ENCODE data around the gene VIPR2. TPM values are rescaled to one million over a fixed set of nuclear protein-coding genes. Genes with fewer than 3 reads are reported as not detected.
"Not testable (repeated sequence)": the region's sequence is repeated elsewhere in the genome, so short reads cannot be mapped to it uniquely, and the experiment has no call there.

VIPR2 gene
- total RNA-seq, 2 experiments from 2014 or later = 0.83 to 1.7 TPM

DNA sequence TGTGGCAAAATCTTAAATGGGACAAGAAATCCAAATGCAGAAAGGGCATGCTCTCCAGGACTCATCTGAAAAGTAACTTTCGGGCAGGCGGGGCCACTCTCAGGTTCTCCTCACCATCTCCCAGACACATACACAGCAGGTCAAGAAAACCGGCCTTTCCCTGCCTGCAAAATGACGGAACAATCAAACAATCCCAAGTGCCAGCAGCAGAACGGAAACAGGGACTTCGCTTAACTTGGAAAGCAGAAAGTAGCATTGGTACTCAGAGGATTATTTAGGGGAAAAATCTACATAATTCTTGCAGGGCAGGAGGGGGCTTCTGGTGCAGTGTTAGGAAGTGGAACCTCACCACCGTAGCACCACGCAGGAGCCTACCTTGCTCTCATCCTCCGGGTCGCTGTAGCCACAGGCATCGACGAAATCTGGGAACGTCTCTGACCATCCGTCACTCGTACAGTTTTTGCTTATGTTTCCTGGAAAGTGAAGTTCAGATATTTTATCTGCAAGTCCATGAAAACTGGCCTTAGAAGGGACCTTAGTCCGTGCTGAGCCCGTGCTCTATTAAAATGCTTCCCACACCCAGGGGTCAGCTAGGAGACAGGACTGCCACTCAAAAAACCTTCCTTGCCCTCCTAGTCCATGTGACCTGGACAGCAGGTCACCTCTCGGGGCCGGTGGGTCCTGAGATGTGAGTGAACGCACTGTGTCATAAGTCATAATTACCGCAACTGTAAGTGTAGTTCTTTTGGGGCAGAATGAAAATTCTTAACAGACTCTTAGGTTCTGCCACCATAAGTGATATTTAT lies 41.1 kb downstream of the VIPR2 start:
- H3K4me3 Mint-ChIP-seq = no peak overlapping the region
- H3K9me3 Mint-ChIP-seq = peaks cover 2% of the 10 kb centered on the region
- intact Hi-C loops (cut with micrococcal nuclease) = no loop called here
- CTCF ChIA-PET = no interaction called here
- no peak for DNase-seq
- H3K4me1 Mint-ChIP-seq (ENCODE audit: low read depth) = no peaks in the 10 kb centered on the region
- H3K36me3 Mint-ChIP-seq (ENCODE audit: low read depth) = no peaks in the 10 kb centered on the region
- H3K27me3 Mint-ChIP-seq (ENCODE audit: low read depth) = no peaks in the 10 kb centered on the region
- H3K27ac Mint-ChIP-seq = no peak overlapping the region

DNA sequence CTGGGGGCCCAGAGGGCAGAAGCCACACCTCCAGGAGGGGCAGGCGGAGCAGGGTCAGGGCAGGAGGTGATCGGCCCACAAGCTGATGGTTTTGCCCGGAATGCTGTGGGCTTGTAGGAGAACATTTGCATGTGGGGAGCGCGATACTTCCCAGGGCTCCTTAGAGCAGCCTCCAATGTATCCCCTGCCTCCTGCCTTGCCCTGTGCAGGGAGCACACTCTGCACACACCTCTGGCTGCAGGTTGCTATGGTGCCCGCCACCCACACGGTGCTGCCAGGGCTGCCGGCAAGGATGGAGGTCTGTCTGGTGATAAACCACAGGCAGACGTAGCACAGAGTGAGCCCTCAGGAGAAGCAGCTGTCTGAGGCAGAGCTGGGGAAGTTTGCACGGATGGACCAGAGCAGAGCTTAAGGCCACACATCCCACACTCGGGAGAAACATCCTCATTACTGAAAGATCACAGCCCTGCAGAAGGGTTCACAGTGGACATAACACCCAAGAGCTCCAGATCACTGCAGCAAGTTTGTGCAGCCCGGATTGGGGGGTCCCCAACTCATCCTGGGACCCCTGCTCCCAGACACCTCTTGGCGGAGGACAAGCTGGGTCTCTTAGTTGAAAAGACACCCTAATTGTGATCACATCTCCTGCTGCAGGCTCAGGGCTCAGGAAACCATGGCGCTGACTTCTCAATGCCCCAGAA lies 41.8 kb downstream of the VIPR2 start:
- H3K27ac Mint-ChIP-seq = no peak overlapping the region
- CTCF ChIA-PET = interaction anchor here (0.6 kb wide), 1 partner anchor 20 kb away, joined by 6 read pairs; no protein-coding TSS in a partner anchor

DNA sequence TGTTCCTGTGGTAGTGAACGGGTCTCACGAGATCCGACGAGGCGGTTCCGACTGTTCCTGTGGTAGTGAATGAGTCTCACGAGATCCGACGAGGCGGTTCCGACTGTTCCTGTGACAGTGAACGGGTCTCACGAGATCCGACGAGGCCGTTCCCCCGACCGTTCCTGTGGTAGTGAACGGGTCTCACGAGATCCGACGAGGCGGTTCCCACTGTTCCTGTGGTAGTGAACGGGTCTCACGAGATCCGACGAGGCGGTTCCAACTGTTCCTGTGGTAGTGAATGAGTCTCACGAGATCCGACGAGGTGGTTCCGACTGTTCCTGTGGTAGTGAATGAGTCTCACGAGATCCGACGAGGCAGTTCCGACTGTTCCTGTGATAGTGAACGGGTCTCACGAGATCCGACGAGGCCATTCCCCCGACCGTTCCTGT lies 43.0 kb downstream of the VIPR2 start:
- H3K4me3 Mint-ChIP-seq; H3K4me1 Mint-ChIP-seq (ENCODE audit: low read depth); H3K27me3 Mint-ChIP-seq (ENCODE audit: low read depth); intact Hi-C loops (cut with micrococcal nuclease); H3K36me3 Mint-ChIP-seq (ENCODE audit: low read depth); DNase-seq; CTCF ChIA-PET; H3K9me3 Mint-ChIP-seq; H3K27ac Mint-ChIP-seq: not testable (repeated sequence)

More for the DNA sequence above, 41.8 kb downstream of the VIPR2 start:
- Mint-ChIP-seq H3K36me3 (ENCODE audit: low read depth) (no peaks in the 10 kb centered on the region), H3K4me3 (no peak overlapping the region), H3K27me3 (ENCODE audit: low read depth) (no peaks in the 10 kb centered on the region), H3K4me1 (ENCODE audit: low read depth) (no peaks in the 10 kb centered on the region), H3K9me3 (peaks cover 2% of the 10 kb centered on the region)
- intact Hi-C loops (cut with micrococcal nuclease) = no loop called here
- DNase-seq = no peak

DNA sequence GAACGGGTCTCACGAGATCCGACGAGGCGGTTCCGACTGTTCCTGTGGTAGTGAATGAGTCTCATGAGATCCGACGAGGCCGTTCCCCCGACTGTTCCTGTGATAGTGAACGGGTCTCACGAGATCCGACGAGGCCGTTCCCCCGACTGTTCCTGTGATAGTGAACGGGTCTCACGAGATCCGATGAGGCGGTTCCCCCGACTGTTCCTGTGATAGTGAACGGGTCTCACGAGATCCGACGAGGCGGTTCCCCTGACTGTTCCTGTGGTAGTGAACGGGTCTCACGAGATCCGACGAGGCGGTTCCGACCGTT lies 43.6 kb downstream of the VIPR2 start:
- H3K27ac Mint-ChIP-seq; intact Hi-C loops (cut with micrococcal nuclease); H3K27me3 Mint-ChIP-seq (ENCODE audit: low read depth); H3K4me3 Mint-ChIP-seq; H3K4me1 Mint-ChIP-seq (ENCODE audit: low read depth); DNase-seq; H3K9me3 Mint-ChIP-seq; H3K36me3 Mint-ChIP-seq (ENCODE audit: low read depth); CTCF ChIA-PET: not testable (repeated sequence)

DNA sequence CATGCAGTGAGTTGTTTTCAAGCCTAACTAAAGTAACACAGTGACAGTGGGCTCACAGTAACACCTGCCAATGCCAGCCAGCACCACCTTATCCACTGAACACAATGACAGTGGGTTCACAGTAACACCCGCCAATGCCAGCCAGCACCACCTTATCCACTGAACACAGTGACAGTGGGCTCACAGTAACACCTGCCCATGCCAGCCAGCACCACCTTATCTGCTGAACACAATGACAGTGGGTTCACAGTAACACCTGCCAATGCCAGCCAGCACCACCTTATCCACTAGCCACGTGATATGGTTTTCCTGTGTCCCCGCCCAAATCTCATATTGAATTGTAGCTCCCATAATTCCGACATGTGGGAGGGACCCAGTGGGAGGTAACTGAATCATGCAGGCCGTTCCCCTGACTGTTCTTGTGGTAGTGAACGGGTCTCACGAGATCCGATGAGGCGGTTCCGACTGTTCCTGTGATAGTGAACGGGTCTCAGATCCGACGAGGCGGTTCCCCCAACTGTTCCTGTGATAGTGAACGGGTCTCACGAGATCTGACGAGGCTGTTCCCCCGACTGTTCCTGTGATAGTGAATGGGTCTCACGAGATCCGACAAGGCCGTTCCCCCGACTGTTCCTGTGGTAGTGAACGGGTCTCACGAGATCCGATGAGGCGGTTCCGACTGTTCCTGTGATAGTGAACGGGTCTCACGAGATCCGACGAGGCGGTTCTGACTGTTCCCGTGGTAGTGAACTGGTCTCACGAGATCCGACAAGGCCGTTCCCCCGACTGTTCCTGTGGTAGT lies 44.2 kb downstream of the VIPR2 start:
- DNase-seq; CTCF ChIA-PET; H3K27ac Mint-ChIP-seq; H3K4me3 Mint-ChIP-seq; H3K36me3 Mint-ChIP-seq (ENCODE audit: low read depth); intact Hi-C loops (cut with micrococcal nuclease); H3K4me1 Mint-ChIP-seq (ENCODE audit: low read depth); H3K27me3 Mint-ChIP-seq (ENCODE audit: low read depth); H3K9me3 Mint-ChIP-seq: not testable (repeated sequence)

DNA sequence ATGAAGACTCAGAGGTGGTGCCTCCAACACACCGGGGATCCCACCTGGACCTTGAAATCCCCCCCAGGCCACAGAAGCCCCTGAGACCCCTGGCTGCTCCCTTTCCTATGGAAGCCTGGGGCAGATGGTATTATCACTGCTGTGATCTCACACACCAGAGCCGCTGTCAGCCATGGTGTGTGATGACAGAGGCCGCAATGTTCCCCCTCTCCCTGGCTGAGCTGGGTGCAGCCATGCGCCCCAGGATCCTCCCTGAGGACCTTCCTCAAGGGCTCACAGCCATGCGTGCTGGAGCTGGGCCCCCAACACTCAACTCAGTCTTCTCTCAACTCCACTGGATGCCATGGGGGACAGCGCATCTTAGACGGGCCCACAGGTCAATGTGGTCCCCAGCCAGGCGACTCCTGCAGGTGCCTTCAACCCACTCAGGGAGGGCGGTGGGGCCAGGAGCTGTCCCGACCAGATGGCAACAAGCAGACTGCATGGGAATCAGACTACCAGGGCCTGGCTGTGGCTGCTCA lies 44.9 kb downstream of the VIPR2 start:
- Mint-ChIP-seq H3K4me1 (ENCODE audit: low read depth) (peaks cover 3% of the 10 kb centered on the region), H3K9me3 (peaks cover 2% of the 10 kb centered on the region), H3K4me3 (no peak overlapping the region), H3K27ac (no peak overlapping the region), H3K27me3 (ENCODE audit: low read depth) (no peaks in the 10 kb centered on the region), H3K36me3 (ENCODE audit: low read depth) (no peaks in the 10 kb centered on the region)
- no peak for DNase-seq
- CTCF ChIA-PET = no interaction called here
- intact Hi-C loops (cut with micrococcal nuclease) = no loop called here

GRCh38 chr7:159098811-159099655 lies 45.6 kb downstream of the VIPR2 start:
- no peaks in the 10 kb centered on the region for H3K36me3 Mint-ChIP-seq (ENCODE audit: low read depth)
- H3K4me1 Mint-ChIP-seq (ENCODE audit: low read depth) = peaks cover 10% of the 10 kb centered on the region
- H3K4me3 Mint-ChIP-seq = no peak overlapping the region
- intact Hi-C loops (cut with micrococcal nuclease) = no loop called here
- no peak overlapping the region for H3K27ac Mint-ChIP-seq
- peaks cover 2% of the 10 kb centered on the region for H3K9me3 Mint-ChIP-seq
- CTCF ChIA-PET = no interaction called here
- no peaks in the 10 kb centered on the region for H3K27me3 Mint-ChIP-seq (ENCODE audit: low read depth)
- DNase-seq = no peak

- H3K36me3 Mint-ChIP-seq (ENCODE audit: low read depth) = no peaks in the 10 kb centered on the region
- H3K4me3 Mint-ChIP-seq = no peak overlapping the region
- H3K27ac Mint-ChIP-seq = no peak overlapping the region
- no peaks in the 10 kb centered on the region for H3K27me3 Mint-ChIP-seq (ENCODE audit: low read depth)
- H3K4me1 Mint-ChIP-seq (ENCODE audit: low read depth) = peaks cover 11% of the 10 kb centered on the region
- CTCF ChIA-PET = no interaction called here
- intact Hi-C loops (cut with micrococcal nuclease) = no loop called here
- peaks cover 2% of the 10 kb centered on the region for H3K9me3 Mint-ChIP-seq
- DNase-seq = no peak
These were observed 46.3 kb downstream of the VIPR2 start for GRCh38 chr7:159098424-159098786.

DNA sequence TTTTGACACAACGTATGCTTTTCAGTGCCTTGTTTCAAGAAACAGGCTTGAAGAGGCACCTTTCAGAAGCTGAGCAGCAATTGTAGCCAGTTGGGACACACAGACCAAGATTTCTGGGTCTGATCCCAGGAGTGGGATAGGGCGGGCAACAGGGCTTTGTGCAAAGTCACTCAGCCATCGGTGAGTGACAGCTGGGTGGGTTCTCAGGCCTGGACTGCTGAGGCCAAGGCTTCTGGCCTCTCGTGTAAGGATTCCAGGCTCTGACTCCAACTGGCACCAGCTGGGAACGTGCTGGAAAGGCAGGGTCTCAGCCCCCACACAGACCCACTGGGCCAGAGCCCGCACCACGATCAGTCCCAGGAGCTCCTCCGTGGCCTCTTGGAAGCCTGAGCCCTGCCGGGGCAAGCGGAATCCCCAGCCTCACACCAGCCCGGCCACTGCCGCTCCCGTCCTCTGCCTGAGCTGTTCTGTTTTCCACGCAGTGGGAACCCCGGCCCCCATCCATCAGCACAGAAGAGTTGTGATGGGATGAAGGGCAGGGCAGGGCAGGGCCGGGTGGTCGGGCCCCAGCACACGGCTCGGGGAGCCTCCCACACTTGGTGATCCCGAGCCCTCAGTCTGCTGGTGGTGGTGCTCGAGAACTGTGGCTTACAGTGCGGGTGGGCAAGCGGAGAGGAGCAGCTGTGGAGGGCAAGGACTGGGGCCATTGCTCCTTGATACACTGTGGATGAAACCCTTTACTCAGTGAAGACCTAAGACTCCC lies 46.8 kb downstream of the VIPR2 start:
- Mint-ChIP-seq H3K36me3 (ENCODE audit: low read depth) (no peaks in the 10 kb centered on the region), H3K4me1 (ENCODE audit: low read depth) (peaks cover 11% of the 10 kb centered on the region), H3K4me3 (no peak overlapping the region), H3K27ac (no peak overlapping the region), H3K9me3 (peaks cover 2% of the 10 kb centered on the region), H3K27me3 (ENCODE audit: low read depth) (no peaks in the 10 kb centered on the region)
- CTCF ChIA-PET = no interaction called here
- intact Hi-C loops (cut with micrococcal nuclease) = no loop called here
- no peak for DNase-seq

- CTCF ChIA-PET = no interaction called here
- no peak overlapping the region for H3K27ac Mint-ChIP-seq
- no peak for DNase-seq
- peaks cover 2% of the 10 kb centered on the region for H3K9me3 Mint-ChIP-seq
- H3K4me1 Mint-ChIP-seq (ENCODE audit: low read depth) = peaks cover 11% of the 10 kb centered on the region
- no peaks in the 10 kb centered on the region for H3K27me3 Mint-ChIP-seq (ENCODE audit: low read depth)
- no peak overlapping the region for H3K4me3 Mint-ChIP-seq
- H3K36me3 Mint-ChIP-seq (ENCODE audit: low read depth) = no peaks in the 10 kb centered on the region
- intact Hi-C loops (cut with micrococcal nuclease) = no loop called here
These were observed 47.7 kb downstream of the VIPR2 start for GRCh38 chr7:159096736-159097581.

DNA sequence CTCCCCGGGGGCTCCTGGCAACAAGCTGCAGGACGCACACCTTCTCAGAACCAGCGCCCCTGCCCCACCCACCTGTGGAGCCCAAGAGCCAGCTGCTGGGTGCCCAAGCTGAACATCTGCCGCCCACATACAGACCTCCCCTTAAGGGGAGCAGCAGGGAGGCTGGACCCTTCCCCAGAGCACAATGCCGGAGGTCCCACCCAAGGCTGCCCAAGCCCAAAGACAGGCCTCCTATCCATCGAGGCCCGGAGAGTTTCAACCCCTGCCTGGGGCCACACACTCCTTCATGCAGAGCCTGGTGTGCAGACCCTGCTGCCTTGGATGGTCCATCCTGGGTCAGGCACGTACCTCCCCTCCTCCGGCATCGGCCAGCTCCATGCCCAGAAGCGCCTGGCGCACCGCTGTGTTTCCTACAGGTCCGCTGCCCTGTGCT lies 48.7 kb downstream of the VIPR2 start:
- no peak for DNase-seq
- intact Hi-C loops (cut with micrococcal nuclease) = no loop called here
- Mint-ChIP-seq H3K27me3 (ENCODE audit: low read depth) (no peaks in the 10 kb centered on the region), H3K4me1 (ENCODE audit: low read depth) (peaks cover 11% of the 10 kb centered on the region), H3K4me3 (no peak overlapping the region), H3K27ac (no peak overlapping the region), H3K9me3 (no peaks in the 10 kb centered on the region), H3K36me3 (ENCODE audit: low read depth) (no peaks in the 10 kb centered on the region)
- CTCF ChIA-PET = interaction anchor here (0.6 kb wide), 1 partner anchor 46 kb away, joined by 3 read pairs; no protein-coding TSS in a partner anchor
